ENCODE data around the gene POLDIP2. TPM values are rescaled to one million over a fixed set of nuclear protein-coding genes. Genes with fewer than 3 reads are reported as not detected.

Gene POLDIP2
- total and polyA plus RNA-seq, 2 donors (not counting 3 experiments of a cell fraction or from before 2014, with no cell fraction given): 82.6 to 85.2 TPM

DNA sequence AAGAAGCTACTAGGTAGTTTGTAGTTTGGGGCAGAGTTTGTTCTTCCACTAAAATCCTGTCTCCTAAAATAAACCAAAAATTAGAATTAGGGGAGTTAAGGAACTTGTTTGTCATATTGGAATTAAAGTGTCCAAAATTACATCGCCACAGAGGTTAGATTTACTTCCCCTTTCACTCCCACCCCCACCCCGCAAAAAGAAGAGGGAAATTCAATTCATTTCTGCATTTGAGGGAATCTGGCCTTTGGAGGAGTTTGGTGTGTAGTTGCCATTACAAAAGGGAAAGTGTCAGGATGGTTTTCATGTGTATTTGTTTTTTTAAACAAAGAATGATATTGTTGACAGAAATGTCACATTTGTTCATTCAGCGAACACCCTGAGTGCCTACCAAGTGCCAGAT lies 32.5 kb downstream of the POLDIP2 start:
- Histone ChIP-seq H3K27me3 (ENCODE audit: control insufficient read depth in 2 of 2, insufficient read depth in 2 of 2, low read length in 2 of 2) (no peaks in the 10 kb centered on the region), H3K4me2 (ENCODE audit: insufficient read depth, low read length) (no peak overlapping the region), H3K79me2 (ENCODE audit: control insufficient read depth, insufficient read depth, low read length) (peaks cover 32% of the 10 kb centered on the region), H4K20me1 (replicated peaks; ENCODE audit: control insufficient read depth, extremely low read depth, insufficient read depth, low read length) (no peaks in the 10 kb centered on the region), H3K36me3 (ENCODE audit: control insufficient read depth in 2 of 2, extremely low read depth in 1 of 2, insufficient read depth in 2 of 2, low read length in 2 of 2) (peaks cover 8 to 16% of the 10 kb centered on the region in 2 experiments), H2AFZ (ENCODE audit: low read depth, low read length) (no peak overlapping the region), H3K9me1 (replicated peaks; ENCODE audit: control insufficient read depth, extremely low read depth, insufficient read depth, low read length) (no peaks in the 10 kb centered on the region), H3K4me1 (ENCODE audit: control insufficient read depth, extremely low read depth, insufficient read depth, low read length) (peaks cover 8% of the 10 kb centered on the region), H3K9me3 (replicated peaks; ENCODE audit: control insufficient read depth, insufficient read depth, low read length) (no peaks in the 10 kb centered on the region), H3K4me3 (replicated peaks in 1 of 3; ENCODE audit: insufficient read depth in 1 of 3, low read depth in 1 of 3, low read length in 3 of 3) (no peak overlapping the region), H3K9ac (replicated peaks; ENCODE audit: extremely low read depth, insufficient read depth, low read length) (no peak overlapping the region), H3K27ac (ENCODE audit: insufficient read depth, low read depth, low read length) (no peak overlapping the region)
- intact Hi-C loops (cut with micrococcal nuclease) (no loop called here), dilution Hi-C loops (cut with MboI; ENCODE audit: extremely low pct_ligation_motif_present, low sequenced_read_pairs) (no loop called here)
- DNase-seq (ENCODE audit: low read depth, low spot score): no peak
- BruUV-seq (replicated peaks): no TSS peak
- TF ChIP-seq MYC (IDR thresholded peaks at IDR 0.05; ENCODE audit: low read depth, low read length) (no peak), POLR2AphosphoS5 (IDR thresholded peaks at IDR 0.05; ENCODE audit: insufficient read depth, low read depth, low read length) (no peak), POLR2A (IDR thresholded peaks at IDR 0.05; ENCODE audit: low read depth, low read length) (no peak), JUN (IDR thresholded peaks at IDR 0.05; ENCODE audit: borderline replicate concordance, insufficient read depth, insufficient read length, low read depth) (no peak), EZH2 (IDR thresholded peaks at IDR 0.05; ENCODE audit: borderline replicate concordance, low read depth, low read length, severe bottlenecking) (no peak), GATA2 (IDR thresholded peaks at IDR 0.05; ENCODE audit: insufficient read depth, insufficient read length, low read depth, low read length) (no peak), FOS (IDR thresholded peaks at IDR 0.05; ENCODE audit: borderline replicate concordance, insufficient read depth, low read length) (no peak)
- TF ChIP-seq, protein P1, sequence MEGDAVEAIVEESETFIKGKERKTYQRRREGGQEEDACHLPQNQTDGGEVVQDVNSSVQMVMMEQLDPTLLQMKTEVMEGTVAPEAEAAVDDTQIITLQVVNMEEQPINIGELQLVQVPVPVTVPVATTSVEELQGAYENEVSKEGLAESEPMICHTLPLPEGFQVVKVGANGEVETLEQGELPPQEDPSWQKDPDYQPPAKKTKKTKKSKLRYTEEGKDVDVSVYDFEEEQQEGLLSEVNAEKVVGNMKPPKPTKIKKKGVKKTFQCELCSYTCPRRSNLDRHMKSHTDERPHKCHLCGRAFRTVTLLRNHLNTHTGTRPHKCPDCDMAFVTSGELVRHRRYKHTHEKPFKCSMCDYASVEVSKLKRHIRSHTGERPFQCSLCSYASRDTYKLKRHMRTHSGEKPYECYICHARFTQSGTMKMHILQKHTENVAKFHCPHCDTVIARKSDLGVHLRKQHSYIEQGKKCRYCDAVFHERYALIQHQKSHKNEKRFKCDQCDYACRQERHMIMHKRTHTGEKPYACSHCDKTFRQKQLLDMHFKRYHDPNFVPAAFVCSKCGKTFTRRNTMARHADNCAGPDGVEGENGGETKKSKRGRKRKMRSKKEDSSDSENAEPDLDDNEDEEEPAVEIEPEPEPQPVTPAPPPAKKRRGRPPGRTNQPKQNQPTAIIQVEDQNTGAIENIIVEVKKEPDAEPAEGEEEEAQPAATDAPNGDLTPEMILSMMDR (IDR thresholded peaks at IDR 0.05; ENCODE audit: extremely low read depth in 1 of 2, insufficient read depth in 1 of 2, low read depth in 1 of 2, low read length in 2 of 2): no peak
- TF ChIP-seq, protein P2, sequence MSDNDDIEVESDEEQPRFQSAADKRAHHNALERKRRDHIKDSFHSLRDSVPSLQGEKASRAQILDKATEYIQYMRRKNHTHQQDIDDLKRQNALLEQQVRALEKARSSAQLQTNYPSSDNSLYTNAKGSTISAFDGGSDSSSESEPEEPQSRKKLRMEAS (IDR thresholded peaks at IDR 0.05; ENCODE audit: insufficient read depth, insufficient read length): no peak
- ChIA-PET CTCF (interaction anchor here (1.2 kb wide), 1 partner anchor 12 kb away, joined by 3 read pairs; no protein-coding TSS in a partner anchor), POLR2A (no interaction called here)
- no peak for FAIRE-seq

Measured in endothelial cell of umbilical vein (primary cell).